HepG2 (cell line): ENCODE results near the gene CAGE1. TPM values are rescaled to one million over a fixed set of nuclear protein-coding genes. Genes with fewer than 3 reads are reported as not detected.
A peak's percentile ranks its signal among the peaks of the same experiment; 100 is the strongest.

Experiments
- ATRX ChIP-seq: sonication (generic); formaldehyde crosslinking; IDR thresholded peaks from 2 replicates; pipeline ENCODE4 v1.4.0; 2020; ENCODE audit warnings: missing genetic modification reagents, borderline replicate concordance
- CREB1 ChIP-seq, 2 experiments: fragments of 450-650 bp in 1 of 2; IDR thresholded peaks; 2 replicates each; pipeline ENCODE4 v1.6.1; 2016 to 2017; ENCODE audit warnings: control low read depth in 1 of 2, mild to moderate bottlenecking in 1 of 2, missing compliant biosample characterization in 1 of 2, missing genetic modification characterization in 1 of 2
- HDAC1 ChIP-seq: sonication (generic); formaldehyde crosslinking; IDR thresholded peaks from 2 replicates; pipeline ENCODE4 v1.5.1; 2020; ENCODE audit warnings: mild to moderate bottlenecking, missing genetic modification reagents
- PPARG ChIP-seq: conservative IDR thresholded peaks from 2 replicates; pipeline ENCODE4 v1.6.1; 2016; ENCODE audit warnings: missing biosample characterization, missing genetic modification reagents
- RXRB ChIP-seq: IDR thresholded peaks from 2 replicates; pipeline ENCODE4 v1.6.1; 2016; ENCODE audit warnings: borderline replicate concordance, missing genetic modification reagents, missing compliant biosample characterization
- SAP130 ChIP-seq: IDR thresholded peaks from 2 replicates; pipeline ENCODE4 v1.6.1; 2016; ENCODE audit warnings: low read depth
- SIX4 ChIP-seq: sonication (generic); formaldehyde crosslinking; IDR thresholded peaks from 2 replicates; pipeline ENCODE4 v1.4.0; 2020; ENCODE audit warnings: missing genetic modification reagents
- SMAD1 ChIP-seq: sonication (generic); formaldehyde crosslinking; IDR thresholded peaks from 2 replicates; pipeline ENCODE4 v1.4.0; 2020; ENCODE audit warnings: missing genetic modification reagents, low read depth, mild to moderate bottlenecking, borderline replicate concordance
- ZEB1 ChIP-seq: IDR thresholded peaks from 2 replicates; pipeline ENCODE4 v1.6.1; 2012; ENCODE audit warnings: mild to moderate bottlenecking, low read depth, inconsistent platforms; ENCODE audit not compliant: insufficient replicate concordance
- ZNF326 ChIP-seq: sonication (generic); formaldehyde crosslinking; IDR thresholded peaks from 2 replicates; pipeline ENCODE4 v1.4.0; 2020; ENCODE audit warnings: missing genetic modification reagents, borderline replicate concordance
- ZNF331 ChIP-seq: sonication (generic); formaldehyde crosslinking; IDR thresholded peaks from 2 replicates; pipeline ENCODE4 v1.4.0; 2020; ENCODE audit warnings: missing genetic modification reagents
- polyA plus RNA-seq, 8 experiments: library from polyadenylated mRNA; depleted of rRNA in 3 of 8; stranded (reverse) in 7 of 8; unstranded in 1 of 8; fragments of >200 nt; fragmentation: Illumina TruSeq in 4 of 8; extraction: Trizol in 4 of 8; gene quantifications; 2 replicates each; pipeline versions ENCODE4 v1.2.1 to v1.2.3, GENCODE V29; 2011 to 2016; ENCODE audit warnings: low read depth in 4 of 8, missing spikeins in 1 of 8, mixed read lengths in 1 of 8; ENCODE audit not compliant: insufficient read depth in 1 of 8
- total RNA-seq, 5 experiments: library from RNA; depleted of rRNA; stranded (reverse); fragments of >200 nt; fragmentation: Illumina TruSeq; extraction: Trizol; gene quantifications; 2 replicates each; pipeline ENCODE4 v1.2.3, GENCODE V29; 2016; ENCODE audit warnings: low read depth in 1 of 5
- TF ChIP-seq, protein P1 (sequence below): sonication (generic); formaldehyde crosslinking; IDR thresholded peaks from 2 replicates; pipeline ENCODE4 v1.4.0; 2020; ENCODE audit warnings: missing genetic modification reagents, borderline replicate concordance
- TF ChIP-seq, protein P2 (sequence below): IDR thresholded peaks from 2 replicates; pipeline ENCODE4 v1.6.1; 2016; ENCODE audit warnings: low read depth
- TF ChIP-seq, protein P3 (sequence below): IDR thresholded peaks from 2 replicates; pipeline ENCODE4 v1.6.1; 2016
- TF ChIP-seq, protein P4 (sequence below): sonication (generic); formaldehyde crosslinking; IDR thresholded peaks from 2 replicates; pipeline ENCODE4 v1.4.0; 2020; ENCODE audit warnings: mild to moderate bottlenecking, missing genetic modification reagents
- TF ChIP-seq, protein P5 (sequence below): sonication (generic); formaldehyde crosslinking; IDR thresholded peaks from 2 replicates; pipeline ENCODE4 v1.4.0; 2020; ENCODE audit warnings: missing genetic modification reagents, low read depth, mild to moderate bottlenecking, borderline replicate concordance

CAGE1 gene
- total and polyA plus RNA-seq, 2 of the 13 experiments (the other 11 are each of a cell fraction or from before 2014, with no cell fraction given): 0.03 to 0.15 TPM

DNA sequence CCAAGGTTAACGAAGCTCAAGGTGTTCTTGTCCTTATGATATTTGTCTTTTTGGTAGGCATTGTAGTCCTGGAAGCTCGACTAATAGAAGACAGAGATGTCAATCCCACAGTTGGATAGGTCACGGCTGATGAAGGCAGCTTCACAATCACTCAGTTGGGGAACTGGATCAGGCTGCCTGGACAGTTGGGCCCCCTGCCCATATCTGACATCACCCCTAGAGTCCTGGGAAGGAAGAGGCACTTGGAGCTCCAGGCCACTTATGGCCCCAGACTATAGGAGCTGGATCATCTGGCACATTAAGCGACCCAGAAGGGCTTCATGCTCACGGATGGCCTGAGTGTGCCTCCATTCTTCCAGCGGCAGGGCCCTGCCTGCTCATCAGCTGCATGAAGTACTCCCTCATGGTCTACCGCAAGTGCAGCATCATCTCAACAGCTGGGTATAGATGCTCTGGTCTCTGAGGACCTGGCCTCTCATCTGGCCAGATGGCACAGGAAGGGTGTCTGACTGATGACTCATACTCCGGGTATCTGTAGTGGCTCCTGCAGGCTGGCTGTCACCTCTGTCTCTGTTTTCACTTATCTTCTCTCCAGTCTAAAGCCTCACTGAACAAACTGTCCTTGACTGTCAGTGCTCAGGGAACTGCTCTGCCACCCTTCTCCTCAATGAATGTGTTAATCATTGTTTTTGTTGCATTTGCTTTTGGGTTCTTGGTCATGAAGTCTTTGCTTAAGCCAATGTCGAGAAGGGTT, 47.4 kb downstream of the CAGE1 start (continued):
- TF ChIP-seq RXRB: peak; percentile 71; the same call in 1 of the 2 replicates
- 0 out of 2 replicates have a peak, but pooled peaks have one; percentile 46 for TF ChIP-seq HDAC1 (CRISPR knock-in tag)
- TF ChIP-seq ZNF331 (CRISPR knock-in tag): peak; percentile 68; the same call in 1 of the 2 replicates
- no peak for TF ChIP-seq ATRX (CRISPR knock-in tag)
- peak; percentile 60; the same call in 1 of the 2 replicates for TF ChIP-seq CREB1 (IDR thresholded peaks at IDR 0.05)
- TF ChIP-seq CREB1 (CRISPR knock-in tag; IDR thresholded peaks at IDR 0.05): no peak
- no peak for TF ChIP-seq SMAD1
- TF ChIP-seq SIX4 (CRISPR knock-in tag): 0 out of 2 replicates have a peak, but pooled peaks have one; percentile 9
- TF ChIP-seq, protein P1, sequence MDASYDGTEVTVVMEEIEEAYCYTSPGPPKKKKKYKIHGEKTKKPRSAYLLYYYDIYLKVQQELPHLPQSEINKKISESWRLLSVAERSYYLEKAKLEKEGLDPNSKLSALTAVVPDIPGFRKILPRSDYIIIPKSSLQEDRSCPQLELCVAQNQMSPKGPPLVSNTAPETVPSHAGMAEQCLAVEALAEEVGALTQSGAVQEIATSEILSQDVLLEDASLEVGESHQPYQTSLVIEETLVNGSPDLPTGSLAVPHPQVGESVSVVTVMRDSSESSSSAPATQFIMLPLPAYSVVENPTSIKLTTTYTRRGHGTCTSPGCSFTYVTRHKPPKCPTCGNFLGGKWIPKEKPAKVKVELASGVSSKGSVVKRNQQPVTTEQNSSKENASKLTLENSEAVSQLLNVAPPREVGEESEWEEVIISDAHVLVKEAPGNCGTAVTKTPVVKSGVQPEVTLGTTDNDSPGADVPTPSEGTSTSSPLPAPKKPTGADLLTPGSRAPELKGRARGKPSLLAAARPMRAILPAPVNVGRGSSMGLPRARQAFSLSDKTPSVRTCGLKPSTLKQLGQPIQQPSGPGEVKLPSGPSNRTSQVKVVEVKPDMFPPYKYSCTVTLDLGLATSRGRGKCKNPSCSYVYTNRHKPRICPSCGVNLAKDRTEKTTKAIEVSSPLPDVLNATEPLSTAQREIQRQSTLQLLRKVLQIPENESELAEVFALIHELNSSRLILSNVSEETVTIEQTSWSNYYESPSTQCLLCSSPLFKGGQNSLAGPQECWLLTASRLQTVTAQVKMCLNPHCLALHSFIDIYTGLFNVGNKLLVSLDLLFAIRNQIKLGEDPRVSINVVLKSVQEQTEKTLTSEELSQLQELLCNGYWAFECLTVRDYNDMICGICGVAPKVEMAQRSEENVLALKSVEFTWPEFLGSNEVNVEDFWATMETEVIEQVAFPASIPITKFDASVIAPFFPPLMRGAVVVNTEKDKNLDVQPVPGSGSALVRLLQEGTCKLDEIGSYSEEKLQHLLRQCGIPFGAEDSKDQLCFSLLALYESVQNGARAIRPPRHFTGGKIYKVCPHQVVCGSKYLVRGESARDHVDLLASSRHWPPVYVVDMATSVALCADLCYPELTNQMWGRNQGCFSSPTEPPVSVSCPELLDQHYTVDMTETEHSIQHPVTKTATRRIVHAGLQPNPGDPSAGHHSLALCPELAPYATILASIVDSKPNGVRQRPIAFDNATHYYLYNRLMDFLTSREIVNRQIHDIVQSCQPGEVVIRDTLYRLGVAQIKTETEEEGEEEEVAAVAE (CRISPR knock-in tag): peak; percentile 41; the same call in 1 of the 2 replicates
- TF ChIP-seq, protein P2, sequence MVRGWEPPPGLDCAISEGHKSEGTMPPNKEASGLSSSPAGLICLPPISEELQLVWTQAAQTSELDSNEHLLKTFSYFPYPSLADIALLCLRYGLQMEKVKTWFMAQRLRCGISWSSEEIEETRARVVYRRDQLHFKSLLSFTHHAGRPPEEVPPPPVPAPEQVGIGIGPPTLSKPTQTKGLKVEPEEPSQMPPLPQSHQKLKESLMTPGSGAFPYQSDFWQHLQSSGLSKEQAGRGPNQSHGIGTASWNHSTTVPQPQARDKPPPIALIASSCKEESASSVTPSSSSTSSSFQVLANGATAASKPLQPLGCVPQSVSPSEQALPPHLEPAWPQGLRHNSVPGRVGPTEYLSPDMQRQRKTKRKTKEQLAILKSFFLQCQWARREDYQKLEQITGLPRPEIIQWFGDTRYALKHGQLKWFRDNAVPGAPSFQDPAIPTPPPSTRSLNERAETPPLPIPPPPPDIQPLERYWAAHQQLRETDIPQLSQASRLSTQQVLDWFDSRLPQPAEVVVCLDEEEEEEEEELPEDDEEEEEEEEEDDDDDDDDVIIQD (CRISPR knock-in tag): peak; percentile 32; the same call in 1 of the 2 replicates
- TF ChIP-seq, protein P3, sequence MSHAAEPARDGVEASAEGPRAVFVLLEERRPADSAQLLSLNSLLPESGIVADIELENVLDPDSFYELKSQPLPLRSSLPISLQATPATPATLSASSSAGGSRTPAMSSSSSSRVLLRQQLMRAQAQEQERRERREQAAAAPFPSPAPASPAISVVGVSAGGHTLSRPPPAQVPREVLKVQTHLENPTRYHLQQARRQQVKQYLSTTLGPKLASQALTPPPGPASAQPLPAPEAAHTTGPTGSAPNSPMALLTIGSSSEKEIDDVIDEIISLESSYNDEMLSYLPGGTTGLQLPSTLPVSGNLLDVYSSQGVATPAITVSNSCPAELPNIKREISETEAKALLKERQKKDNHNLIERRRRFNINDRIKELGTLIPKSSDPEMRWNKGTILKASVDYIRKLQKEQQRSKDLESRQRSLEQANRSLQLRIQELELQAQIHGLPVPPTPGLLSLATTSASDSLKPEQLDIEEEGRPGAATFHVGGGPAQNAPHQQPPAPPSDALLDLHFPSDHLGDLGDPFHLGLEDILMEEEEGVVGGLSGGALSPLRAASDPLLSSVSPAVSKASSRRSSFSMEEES (CRISPR knock-in tag): no peak
- TF ChIP-seq ZEB1: no peak
- TF ChIP-seq SAP130 (CRISPR knock-in tag): peak; percentile 90
- peak; percentile 89 for TF ChIP-seq PPARG (CRISPR knock-in tag)
- no peak for TF ChIP-seq ZNF326 (CRISPR knock-in tag)
- TF ChIP-seq, protein P4, sequence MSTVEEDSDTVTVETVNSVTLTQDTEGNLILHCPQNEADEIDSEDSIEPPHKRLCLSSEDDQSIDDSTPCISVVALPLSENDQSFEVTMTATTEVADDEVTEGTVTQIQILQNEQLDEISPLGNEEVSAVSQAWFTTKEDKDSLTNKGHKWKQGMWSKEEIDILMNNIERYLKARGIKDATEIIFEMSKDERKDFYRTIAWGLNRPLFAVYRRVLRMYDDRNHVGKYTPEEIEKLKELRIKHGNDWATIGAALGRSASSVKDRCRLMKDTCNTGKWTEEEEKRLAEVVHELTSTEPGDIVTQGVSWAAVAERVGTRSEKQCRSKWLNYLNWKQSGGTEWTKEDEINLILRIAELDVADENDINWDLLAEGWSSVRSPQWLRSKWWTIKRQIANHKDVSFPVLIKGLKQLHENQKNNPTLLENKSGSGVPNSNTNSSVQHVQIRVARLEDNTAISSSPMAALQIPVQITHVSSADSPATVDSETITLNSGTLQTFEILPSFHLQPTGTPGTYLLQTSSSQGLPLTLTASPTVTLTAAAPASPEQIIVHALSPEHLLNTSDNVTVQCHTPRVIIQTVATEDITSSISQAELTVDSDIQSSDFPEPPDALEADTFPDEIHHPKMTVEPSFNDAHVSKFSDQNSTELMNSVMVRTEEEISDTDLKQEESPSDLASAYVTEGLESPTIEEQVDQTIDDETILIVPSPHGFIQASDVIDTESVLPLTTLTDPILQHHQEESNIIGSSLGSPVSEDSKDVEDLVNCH: no peak
- TF ChIP-seq, protein P5, sequence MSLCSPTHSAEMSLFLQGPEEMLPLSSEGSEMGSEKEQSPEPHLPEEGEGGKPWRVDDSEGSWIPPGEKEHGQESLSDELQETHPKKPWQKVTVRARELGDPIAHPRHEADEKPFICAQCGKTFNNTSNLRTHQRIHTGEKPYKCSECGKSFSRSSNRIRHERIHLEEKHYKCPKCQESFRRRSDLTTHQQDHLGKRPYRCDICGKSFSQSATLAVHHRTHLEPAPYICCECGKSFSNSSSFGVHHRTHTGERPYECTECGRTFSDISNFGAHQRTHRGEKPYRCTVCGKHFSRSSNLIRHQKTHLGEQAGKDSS (CRISPR knock-in tag): 0 out of 2 replicates have a peak, but pooled peaks have one; percentile 30
